Endothelial cell of umbilical vein (primary cell): ENCODE results near the gene ORC1. TPM values are rescaled to one million over a fixed set of nuclear protein-coding genes. Genes with fewer than 3 reads are reported as not detected.

Experiments used
- BruUV-seq: library from RNA; stranded (reverse); fragments of 400-500 nt; replicated peaks from 2 replicates; lab custom pipeline; 2021; lab: Mats Ljungman, UMichigan
- CTCF ChIA-PET: fragments of 300-600, 350-600 bp; sonication (Branson Sonifier 250); formaldehyde crosslinking; loops from one replicate; lab custom pipeline; 2021; ENCODE audit warnings: antibody characterized with exemption, inconsistent platforms; lab: Charles Lee
- POLR2A ChIA-PET: fragments of 300-600, 350-600 bp; sonication (Branson Sonifier 250); formaldehyde crosslinking; loops from one replicate; lab custom pipeline; 2021; ENCODE audit warnings: antibody characterized with exemption, inconsistent platforms; lab: Charles Lee
- DNase-seq: peaks from one replicate; pipeline ENCODE4 v3.0.0-alpha.2; 2011; ENCODE audit warnings: low read depth, low spot score
- FAIRE-seq: peaks from 2 replicates; lab custom pipeline; 2011; peaks lifted over from hg19 to GRCh38; lab: Jason Lieb, UNC
- H2AFZ ChIP-seq: 2 replicates; pipeline ENCODE4 v1.6.0; 2012; ENCODE audit warnings: low read depth, low read length, control low read depth, inconsistent platforms
- H3K27ac ChIP-seq: 2 replicates; pipeline ENCODE4 v1.5.1; 2011; ENCODE audit warnings: low read depth, mild to moderate bottlenecking, control low read depth, low read length, moderate library complexity; ENCODE audit not compliant: insufficient read depth
- H3K27me3 ChIP-seq, 2 experiments: 2 replicates each; pipeline versions ENCODE4 v1.6.0 to v1.6.1; 2011; ENCODE audit warnings: low read length in 2 of 2, mixed read lengths in 1 of 2; ENCODE audit not compliant: control insufficient read depth in 2 of 2, insufficient read depth in 2 of 2
- H3K36me3 ChIP-seq, 2 experiments: 2 replicates in 1 of 2; 3 replicates in 1 of 2; pipeline ENCODE4 v1.5.1; 2011; ENCODE audit warnings: low read length in 2 of 2, mild to moderate bottlenecking in 1 of 2, moderate library complexity in 1 of 2; ENCODE audit not compliant: control insufficient read depth in 2 of 2, insufficient read depth in 2 of 2; ENCODE audit errors: extremely low read depth in 1 of 2
- H3K4me1 ChIP-seq: 3 replicates; pipeline ENCODE4 v1.5.1; 2011; ENCODE audit warnings: mild to moderate bottlenecking, low read length; ENCODE audit not compliant: control insufficient read depth, insufficient read depth; ENCODE audit errors: extremely low read depth
- H3K4me2 ChIP-seq: 2 replicates; pipeline ENCODE4 v1.6.1; 2011; ENCODE audit warnings: low read length, control low read depth, mixed read lengths; ENCODE audit not compliant: insufficient read depth
- H3K4me3 ChIP-seq, 3 experiments: fragments of 200-600 bp in 1 of 3; sonication (generic), shearing (Covaris generic) in 1 of 3; replicated peaks in 1 of 3; 2 replicates each; pipeline ENCODE4 v1.5.1; 2011 to 2016; ENCODE audit warnings: control low read depth in 3 of 3, low read length in 3 of 3, mild to moderate bottlenecking in 2 of 3, inconsistent platforms in 1 of 3, low read depth in 1 of 3, moderate library complexity in 1 of 3; ENCODE audit not compliant: insufficient read depth in 1 of 3
- H3K79me2 ChIP-seq: 2 replicates; pipeline ENCODE4 v1.6.0; 2012; ENCODE audit warnings: low read length, inconsistent platforms; ENCODE audit not compliant: control insufficient read depth, insufficient read depth
- H3K9ac ChIP-seq: replicated peaks from 2 replicates; pipeline ENCODE3; 2011; ENCODE audit warnings: low read length, control low read depth; ENCODE audit not compliant: insufficient read depth; ENCODE audit errors: extremely low read depth
- H3K9me1 ChIP-seq: replicated peaks from 3 replicates; pipeline ENCODE4 v1.6.0; 2011; ENCODE audit warnings: mild to moderate bottlenecking, low read length; ENCODE audit not compliant: control insufficient read depth, insufficient read depth; ENCODE audit errors: extremely low read depth
- H3K9me3 ChIP-seq: replicated peaks from 2 replicates; pipeline ENCODE4 v1.5.1; 2012; ENCODE audit warnings: low read length, inconsistent platforms; ENCODE audit not compliant: control insufficient read depth, insufficient read depth
- H4K20me1 ChIP-seq: replicated peaks from 2 replicates; pipeline ENCODE3; 2011; ENCODE audit warnings: mild to moderate bottlenecking, low read length; ENCODE audit not compliant: control insufficient read depth, insufficient read depth; ENCODE audit errors: extremely low read depth
- EZH2 ChIP-seq: IDR thresholded peaks from 2 replicates; pipeline ENCODE4 v1.6.1; 2012; ENCODE audit warnings: borderline replicate concordance, low read depth, mild to moderate bottlenecking, moderate library complexity, low read length, inconsistent platforms; ENCODE audit not compliant: severe bottlenecking
- FOS ChIP-seq: IDR thresholded peaks from 2 replicates; pipeline ENCODE4 v1.6.1; 2011; ENCODE audit warnings: mild to moderate bottlenecking, low read length, moderate library complexity, borderline replicate concordance; ENCODE audit not compliant: insufficient read depth
- GATA2 ChIP-seq: IDR thresholded peaks from 2 replicates; pipeline ENCODE4 v1.7.0; 2011; ENCODE audit warnings: low read depth, mild to moderate bottlenecking, moderate library complexity, mixed read lengths, low read length; ENCODE audit not compliant: insufficient read length, insufficient read depth
- JUN ChIP-seq: IDR thresholded peaks from 2 replicates; pipeline ENCODE4 v1.6.1; 2011; ENCODE audit warnings: borderline replicate concordance, low read depth; ENCODE audit not compliant: insufficient read length, insufficient read depth
- MYC ChIP-seq: IDR thresholded peaks from one replicate; pipeline ENCODE4 v1.6.1; 2011; ENCODE audit warnings: mild to moderate bottlenecking, low read depth, low read length
- POLR2A ChIP-seq: IDR thresholded peaks from 2 replicates; pipeline ENCODE4 v1.6.1; 2012; ENCODE audit warnings: low read depth, mild to moderate bottlenecking, control low read depth, low read length
- POLR2AphosphoS5 ChIP-seq: IDR thresholded peaks from 2 replicates; pipeline ENCODE4 v1.6.1; 2012; ENCODE audit warnings: low read depth, mild to moderate bottlenecking, control low read depth, low read length, moderate library complexity; ENCODE audit not compliant: insufficient read depth
- dilution Hi-C: fragments of 300-500 bp; cut with MboI; formaldehyde crosslinking; loops from one replicate; pipeline ENCODE4 v1.15.0; 2019; ENCODE audit warnings: low sequenced_read_pairs; ENCODE audit not compliant: extremely low pct_ligation_motif_present
- intact Hi-C: fragments of 100-400 bp; cut with micrococcal nuclease; formaldehyde crosslinking; loops from one replicate; pipeline ENCODE4 v1.10.0; 2022
- polyA plus RNA-seq, 4 experiments: library from polyadenylated mRNA; depleted of rRNA in 3 of 4; stranded (reverse) in 3 of 4; unstranded in 1 of 4; fragments of >200 nt; gene quantifications; 2 replicates each; pipeline versions ENCODE4 v1.2.1 to v1.2.3, GENCODE V29; 2011 to 2012; ENCODE audit warnings: missing spikeins in 1 of 4
- total RNA-seq: library from RNA; stranded (reverse); gene quantifications from 2 replicates; pipeline ENCODE4 v1.2.3, GENCODE V29; 2021
- TF ChIP-seq, protein P1 (sequence below): IDR thresholded peaks from 2 replicates; pipeline ENCODE4 v1.6.1; 2011; ENCODE audit not compliant: insufficient read depth, insufficient read length
- TF ChIP-seq, protein P2 (sequence below), 2 donors: IDR thresholded peaks; 1 replicate in 1 of 2; 2 replicates in 1 of 2; pipeline ENCODE4 v1.5.1; 2011; ENCODE audit warnings: low read length in 2 of 2, mild to moderate bottlenecking in 2 of 2, moderate library complexity in 2 of 2, control low read depth in 1 of 2, inconsistent platforms in 1 of 2, low read depth in 1 of 2; ENCODE audit not compliant: insufficient read depth in 1 of 2; ENCODE audit errors: extremely low read depth in 1 of 2

Gene ORC1
- total and polyA plus RNA-seq, 2 donors (not counting 3 experiments of a cell fraction or from before 2014, with no cell fraction given) = 6.5 to 12.0 TPM

DNA sequence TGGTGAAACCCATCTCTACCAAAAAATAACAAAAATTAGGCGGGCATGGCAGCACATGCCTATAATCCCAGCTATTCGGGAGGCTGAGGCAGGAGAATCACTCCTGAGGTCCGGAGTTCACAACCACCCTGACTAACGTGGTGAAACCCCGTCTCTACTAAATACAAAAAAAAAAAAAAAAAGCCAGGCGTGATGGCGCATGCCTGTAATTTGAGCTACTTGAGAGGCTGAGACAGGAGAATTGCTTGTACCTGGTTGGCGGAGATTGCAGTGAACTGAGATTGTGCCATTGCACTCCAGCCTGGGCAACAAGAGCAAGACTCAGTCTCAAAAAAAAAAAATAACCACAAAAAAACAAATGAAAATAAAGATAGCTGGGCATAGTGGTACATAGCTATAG is 80.5 kb downstream of the ORC1 start:
- no peak overlapping the region for H3K9ac ChIP-seq
- no peaks in the 10 kb centered on the region for H3K4me1 ChIP-seq
- no peaks in the 10 kb centered on the region for H3K9me1 ChIP-seq
- H3K27ac ChIP-seq = no peak overlapping the region
- DNase-seq (no peak), FAIRE-seq (no peak)
- POLR2A ChIA-PET = interaction anchor here (0.7 kb wide), 1 partner anchor 196 kb away, joined by 7 read pairs; no protein-coding TSS in a partner anchor
- intact Hi-C loops (no loop called here), dilution Hi-C loops (no loop called here)
- H3K27me3 ChIP-seq = no peaks in the 10 kb centered on the region
- H3K4me2 ChIP-seq = no peak overlapping the region
- CTCF ChIA-PET = no interaction called here
- no TSS peak for BruUV-seq
- no peak overlapping the region for H3K4me3 ChIP-seq
- no peak for TF ChIP-seq FOS
- TF ChIP-seq, protein P1, sequence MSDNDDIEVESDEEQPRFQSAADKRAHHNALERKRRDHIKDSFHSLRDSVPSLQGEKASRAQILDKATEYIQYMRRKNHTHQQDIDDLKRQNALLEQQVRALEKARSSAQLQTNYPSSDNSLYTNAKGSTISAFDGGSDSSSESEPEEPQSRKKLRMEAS = no peak
- TF ChIP-seq GATA2 = no peak
- no peak for TF ChIP-seq POLR2A
- TF ChIP-seq, protein P2, sequence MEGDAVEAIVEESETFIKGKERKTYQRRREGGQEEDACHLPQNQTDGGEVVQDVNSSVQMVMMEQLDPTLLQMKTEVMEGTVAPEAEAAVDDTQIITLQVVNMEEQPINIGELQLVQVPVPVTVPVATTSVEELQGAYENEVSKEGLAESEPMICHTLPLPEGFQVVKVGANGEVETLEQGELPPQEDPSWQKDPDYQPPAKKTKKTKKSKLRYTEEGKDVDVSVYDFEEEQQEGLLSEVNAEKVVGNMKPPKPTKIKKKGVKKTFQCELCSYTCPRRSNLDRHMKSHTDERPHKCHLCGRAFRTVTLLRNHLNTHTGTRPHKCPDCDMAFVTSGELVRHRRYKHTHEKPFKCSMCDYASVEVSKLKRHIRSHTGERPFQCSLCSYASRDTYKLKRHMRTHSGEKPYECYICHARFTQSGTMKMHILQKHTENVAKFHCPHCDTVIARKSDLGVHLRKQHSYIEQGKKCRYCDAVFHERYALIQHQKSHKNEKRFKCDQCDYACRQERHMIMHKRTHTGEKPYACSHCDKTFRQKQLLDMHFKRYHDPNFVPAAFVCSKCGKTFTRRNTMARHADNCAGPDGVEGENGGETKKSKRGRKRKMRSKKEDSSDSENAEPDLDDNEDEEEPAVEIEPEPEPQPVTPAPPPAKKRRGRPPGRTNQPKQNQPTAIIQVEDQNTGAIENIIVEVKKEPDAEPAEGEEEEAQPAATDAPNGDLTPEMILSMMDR (IDR thresholded peaks at IDR 0.05; ENCODE audit: extremely low read depth in 1 of 2, insufficient read depth in 1 of 2, low read depth in 1 of 2, low read length in 2 of 2) = no peak
- TF ChIP-seq EZH2 = no peak
- TF ChIP-seq JUN = no peak
- TF ChIP-seq MYC = no peak
- TF ChIP-seq POLR2AphosphoS5 = no peak
- H4K20me1 ChIP-seq = no peaks in the 10 kb centered on the region
- H3K36me3 ChIP-seq = no peaks in the 10 kb centered on the region
- no peak overlapping the region for H2AFZ ChIP-seq
- H3K79me2 ChIP-seq = no peaks in the 10 kb centered on the region
- H3K9me3 ChIP-seq = no peaks in the 10 kb centered on the region

Other genes with a start within 250 kb of the ORC1 start
- gene CC2D1B, start 38.2 kb downstream of the ORC1 start, total RNA-seq = 32.6 and 39.9 TPM in 2 replicates
- 15.8 and 16.9 TPM in 2 replicates for gene CC2D1B, start 38.2 kb downstream of the ORC1 start, polyA plus RNA-seq
- gene PRPF38A, start 179 bp upstream of the ORC1 start, total RNA-seq = 38.4 and 42.0 TPM in 2 replicates
- 15.9 and 16.0 TPM in 2 replicates for gene PRPF38A, start 179 bp upstream of the ORC1 start, polyA plus RNA-seq
- 40.5 and 41.2 TPM in 2 replicates for gene TUT4, start 148.7 kb upstream of the ORC1 start, total RNA-seq
- 24.7 and 29.1 TPM in 2 replicates for gene TUT4, start 148.7 kb upstream of the ORC1 start, polyA plus RNA-seq
- gene GPX7, start 197.9 kb upstream of the ORC1 start, total RNA-seq = 8.9 and 26.3 TPM in 2 replicates
- gene GPX7, start 197.9 kb upstream of the ORC1 start, polyA plus RNA-seq = 25.7 and 26.2 TPM in 2 replicates
- not detected in 2 replicates for gene SHISAL2A, start 228.7 kb upstream of the ORC1 start, total RNA-seq
- gene SHISAL2A, start 228.7 kb upstream of the ORC1 start, polyA plus RNA-seq = not detected in 2 replicates